Right kidney (tissue), 1 donor: ENCODE data around the gene NEUROG1.

Experiments used
- DNase-seq: peaks from one replicate; pipeline ENCODE4 v3.0.0-alpha.2; 2016

NEUROG1 gene

GRCh38 chr5:135493406-135494180 is 42.2 kb downstream of the NEUROG1 start:
- no peak for DNase-seq

- DNase-seq, result no peak
These were observed 43.5 kb downstream of the NEUROG1 start for GRCh38 chr5:135492319-135492626.

- DNase-seq, result peak; percentile 24
These were observed 44.0 kb downstream of the NEUROG1 start for GRCh38 chr5:135491552-135492318.

- peak; percentile 6 for DNase-seq
These were observed 44.7 kb downstream of the NEUROG1 start for GRCh38 chr5:135491038-135491551.

- peak; percentile 45 for DNase-seq
These were observed 45.3 kb downstream of the NEUROG1 start for GRCh38 chr5:135490245-135491037.

GRCh38 chr5:135489466-135490244 is 46.1 kb downstream of the NEUROG1 start:
- DNase-seq, result peak; percentile 66

- DNase-seq, result peak; percentile 69
These were observed 46.9 kb downstream of the NEUROG1 start for GRCh38 chr5:135488727-135489465.

GRCh38 chr5:135487839-135488514 is 47.8 kb downstream of the NEUROG1 start:
- DNase-seq, result peak; percentile 23

GRCh38 chr5:135487037-135487395 is 48.7 kb downstream of the NEUROG1 start:
- no peak for DNase-seq

GRCh38 chr5:135486131-135487036 is 49.4 kb downstream of the NEUROG1 start:
- DNase-seq, result no peak

- no peak for DNase-seq
These were observed 51.1 kb downstream of the NEUROG1 start for GRCh38 chr5:135484674-135485086.
